Osteoblast (primary cell): ENCODE measurements around the gene MYH14. TPM values are rescaled to one million over a fixed set of nuclear protein-coding genes. Genes with fewer than 3 reads are reported as not detected.

Experiments
- DNase-seq: peaks from one replicate; pipeline ENCODE4 v3.0.0; 2011; ENCODE audit warnings: low spot score, mixed read lengths; ENCODE audit not compliant: insufficient read length; ENCODE audit errors: missing footprints
- H2AFZ ChIP-seq: 2 replicates; pipeline ENCODE4 v1.6.0; 2011; ENCODE audit warnings: mild to moderate bottlenecking, low read length
- H3K27ac ChIP-seq: 2 replicates; pipeline ENCODE4 v1.5.1; 2011; ENCODE audit warnings: mild to moderate bottlenecking, low read depth, low read length, moderate library complexity
- H3K27me3 ChIP-seq: 2 replicates; pipeline ENCODE4 v1.6.0; 2012; ENCODE audit warnings: mild to moderate bottlenecking, control low read depth, inconsistent platforms, low read length, moderate library complexity; ENCODE audit not compliant: insufficient read depth
- H3K36me3 ChIP-seq: 2 replicates; pipeline ENCODE4 v1.5.1; 2011; ENCODE audit warnings: mild to moderate bottlenecking, low read length, control low read depth, moderate library complexity; ENCODE audit not compliant: insufficient read depth
- H3K4me1 ChIP-seq: 2 replicates; pipeline ENCODE4 v1.5.1; 2011; ENCODE audit warnings: mild to moderate bottlenecking, low read length, control low read depth, moderate library complexity; ENCODE audit not compliant: insufficient read depth
- H3K4me2 ChIP-seq: 2 replicates; pipeline ENCODE4 v1.6.0; 2011; ENCODE audit warnings: mild to moderate bottlenecking, low read length; ENCODE audit not compliant: insufficient read depth
- H3K4me3 ChIP-seq: fragments of 200-600 bp; sonication (generic); 3 replicates; pipeline ENCODE4 v1.5.1; 2012; ENCODE audit warnings: mild to moderate bottlenecking, low read length, inconsistent platforms; ENCODE audit not compliant: insufficient read depth
- H3K79me2 ChIP-seq: 2 replicates; pipeline ENCODE4 v1.6.0; 2012; ENCODE audit warnings: mild to moderate bottlenecking, low read length, control low read depth, inconsistent platforms; ENCODE audit not compliant: insufficient read depth
- H3K9me3 ChIP-seq: 2 replicates; pipeline ENCODE4 v1.5.1; 2011; ENCODE audit warnings: low read depth, low read length, control low read depth
- H4K20me1 ChIP-seq: 2 replicates; pipeline ENCODE4 v1.6.0; 2012; ENCODE audit warnings: mild to moderate bottlenecking, low read length, control low read depth; ENCODE audit not compliant: insufficient read depth
- CTCF ChIP-seq: IDR thresholded peaks from 2 replicates; pipeline ENCODE4 v1.5.1; 2011; ENCODE audit warnings: mild to moderate bottlenecking, low read depth, low read length, moderate library complexity; ENCODE audit errors: extremely low read depth
- total RNA-seq: library from RNA; depleted of rRNA; stranded (reverse); fragments of >200 nt; gene quantifications from 2 replicates; pipeline ENCODE4 v1.2.3, GENCODE V29; 2012

The MYH14 gene
- total RNA-seq, 1 donor, result not detected

- H3K4me2 ChIP-seq, result no peak overlapping the region
- H3K27me3 ChIP-seq, result no peaks in the 10 kb centered on the region
- no peaks in the 10 kb centered on the region for H3K79me2 ChIP-seq
- H3K36me3 ChIP-seq, result no peaks in the 10 kb centered on the region
- H3K9me3 ChIP-seq, result no peaks in the 10 kb centered on the region
- no peaks in the 10 kb centered on the region for H3K4me1 ChIP-seq
- H2AFZ ChIP-seq, result no peak overlapping the region
- TF ChIP-seq CTCF, result no peak
- no peak overlapping the region for H3K27ac ChIP-seq
- no peak overlapping the region for H3K4me3 ChIP-seq
- no peaks in the 10 kb centered on the region for H4K20me1 ChIP-seq
- DNase-seq, result no peak
Observed at GRCh38 chr19:50176775-50177174, 26.6 kb upstream of the MYH14 start.

DNA sequence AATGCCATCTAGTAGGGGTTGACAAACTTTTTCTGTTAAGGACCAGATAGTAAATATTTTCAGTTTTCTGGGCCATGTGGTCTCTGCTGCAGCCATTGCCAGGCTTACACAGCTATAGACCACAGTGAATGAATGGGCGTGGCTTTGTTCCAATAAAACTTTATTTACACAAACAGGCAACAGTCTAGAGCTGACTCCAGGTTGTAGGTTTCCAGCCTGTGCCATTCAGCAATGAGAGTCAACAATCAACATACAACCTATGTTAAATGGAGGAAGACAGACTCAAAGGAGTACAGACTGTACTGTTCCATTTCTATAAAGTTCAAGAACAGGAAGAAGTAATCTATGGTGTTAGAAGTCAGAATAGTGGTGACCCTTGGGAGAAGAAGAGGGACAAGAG, 25.1 kb upstream of the MYH14 start:
- H3K27ac ChIP-seq, result no peak overlapping the region
- H4K20me1 ChIP-seq, result no peaks in the 10 kb centered on the region
- H3K79me2 ChIP-seq, result no peaks in the 10 kb centered on the region
- TF ChIP-seq CTCF, result no peak
- DNase-seq, result no peak
- no peak overlapping the region for H3K4me2 ChIP-seq
- no peak overlapping the region for H3K4me3 ChIP-seq
- H3K36me3 ChIP-seq, result no peaks in the 10 kb centered on the region
- H3K27me3 ChIP-seq, result no peaks in the 10 kb centered on the region
- no peak overlapping the region for H2AFZ ChIP-seq
- H3K9me3 ChIP-seq, result no peaks in the 10 kb centered on the region
- no peaks in the 10 kb centered on the region for H3K4me1 ChIP-seq

DNA sequence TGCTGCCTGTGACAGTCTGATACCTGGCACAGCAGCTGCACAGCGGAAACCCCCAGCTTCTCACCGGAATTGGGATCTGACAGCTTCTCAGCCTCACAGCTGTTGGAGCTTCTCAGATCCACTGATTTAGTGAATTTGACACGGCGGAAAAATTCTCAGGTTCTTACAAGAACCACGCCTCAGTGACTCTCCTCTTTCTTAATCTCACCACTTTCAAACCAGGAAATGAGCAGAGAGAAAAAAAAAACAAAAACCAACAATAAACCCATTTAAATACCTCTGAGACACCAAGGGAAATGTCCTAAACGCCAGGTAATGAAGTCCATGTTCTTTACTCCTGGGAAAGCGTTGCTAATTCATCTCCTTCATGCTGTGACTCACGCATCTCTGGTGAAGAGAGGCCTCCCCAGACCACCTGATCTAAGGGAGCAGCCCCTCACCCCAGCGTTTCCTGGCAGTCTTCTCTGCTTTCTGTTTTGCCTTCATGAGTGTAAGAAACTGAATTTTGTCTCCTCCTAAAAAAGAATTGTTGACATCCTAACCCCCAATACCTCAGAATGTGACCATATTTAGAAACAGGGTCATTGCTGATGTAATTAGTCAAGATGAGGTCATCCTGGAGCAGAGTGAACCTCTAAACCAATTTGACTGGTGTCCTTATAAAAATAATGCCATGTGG, 24.4 kb upstream of the MYH14 start:
- H4K20me1 ChIP-seq, result no peaks in the 10 kb centered on the region
- no peak for DNase-seq
- H3K9me3 ChIP-seq, result no peaks in the 10 kb centered on the region

GRCh38 chr19:50181121-50181520, 22.3 kb upstream of the MYH14 start:
- no peak overlapping the region for H3K27ac ChIP-seq
- no peaks in the 10 kb centered on the region for H3K9me3 ChIP-seq
- H3K79me2 ChIP-seq, result no peaks in the 10 kb centered on the region
- H3K36me3 ChIP-seq, result no peaks in the 10 kb centered on the region
- TF ChIP-seq CTCF, result no peak
- H3K27me3 ChIP-seq, result no peaks in the 10 kb centered on the region
- no peak overlapping the region for H3K4me3 ChIP-seq
- DNase-seq, result no peak
- H3K4me1 ChIP-seq, result no peaks in the 10 kb centered on the region
- no peak overlapping the region for H3K4me2 ChIP-seq
- H2AFZ ChIP-seq, result no peak overlapping the region
- no peaks in the 10 kb centered on the region for H4K20me1 ChIP-seq

More for the DNA sequence above, 24.4 kb upstream of the MYH14 start:
- H2AFZ ChIP-seq, result no peak overlapping the region
- H3K4me1 ChIP-seq, result no peaks in the 10 kb centered on the region
- H3K27me3 ChIP-seq, result no peaks in the 10 kb centered on the region
- no peak for TF ChIP-seq CTCF
- no peaks in the 10 kb centered on the region for H3K79me2 ChIP-seq
- no peak overlapping the region for H3K4me3 ChIP-seq
- no peaks in the 10 kb centered on the region for H3K36me3 ChIP-seq
- H3K4me2 ChIP-seq, result no peak overlapping the region
- H3K27ac ChIP-seq, result no peak overlapping the region
